Endothelial cell of umbilical vein (primary cell): ENCODE data around the gene PIANP. TPM values are rescaled to one million over a fixed set of nuclear protein-coding genes. Genes with fewer than 3 reads are reported as not detected.

Experiments used
- BruUV-seq: library from RNA; stranded (reverse); fragments of 400-500 nt; replicated peaks from 2 replicates; lab custom pipeline; 2021; lab: Mats Ljungman, UMichigan
- CTCF ChIA-PET: fragments of 300-600, 350-600 bp; sonication (Branson Sonifier 250); formaldehyde crosslinking; loops from one replicate; lab custom pipeline; 2021; ENCODE audit warnings: antibody characterized with exemption, inconsistent platforms; lab: Charles Lee
- POLR2A ChIA-PET: fragments of 300-600, 350-600 bp; sonication (Branson Sonifier 250); formaldehyde crosslinking; loops from one replicate; lab custom pipeline; 2021; ENCODE audit warnings: antibody characterized with exemption, inconsistent platforms; lab: Charles Lee
- DNase-seq: peaks from one replicate; pipeline ENCODE4 v3.0.0-alpha.2; 2011; ENCODE audit warnings: low read depth, low spot score
- FAIRE-seq: peaks from 2 replicates; lab custom pipeline; 2011; peaks lifted over from hg19 to GRCh38; lab: Jason Lieb, UNC
- H2AFZ ChIP-seq: 2 replicates; pipeline ENCODE4 v1.6.0; 2012; ENCODE audit warnings: low read depth, low read length, control low read depth, inconsistent platforms
- H3K27ac ChIP-seq: 2 replicates; pipeline ENCODE4 v1.5.1; 2011; ENCODE audit warnings: low read depth, mild to moderate bottlenecking, control low read depth, low read length, moderate library complexity; ENCODE audit not compliant: insufficient read depth
- H3K27me3 ChIP-seq, 2 experiments: 2 replicates each; pipeline versions ENCODE4 v1.6.0 to v1.6.1; 2011; ENCODE audit warnings: low read length in 2 of 2, mixed read lengths in 1 of 2; ENCODE audit not compliant: control insufficient read depth in 2 of 2, insufficient read depth in 2 of 2
- H3K36me3 ChIP-seq, 2 experiments: 2 replicates in 1 of 2; 3 replicates in 1 of 2; pipeline ENCODE4 v1.5.1; 2011; ENCODE audit warnings: low read length in 2 of 2, mild to moderate bottlenecking in 1 of 2, moderate library complexity in 1 of 2; ENCODE audit not compliant: control insufficient read depth in 2 of 2, insufficient read depth in 2 of 2; ENCODE audit errors: extremely low read depth in 1 of 2
- H3K4me1 ChIP-seq: 3 replicates; pipeline ENCODE4 v1.5.1; 2011; ENCODE audit warnings: mild to moderate bottlenecking, low read length; ENCODE audit not compliant: control insufficient read depth, insufficient read depth; ENCODE audit errors: extremely low read depth
- H3K4me2 ChIP-seq: 2 replicates; pipeline ENCODE4 v1.6.1; 2011; ENCODE audit warnings: low read length, control low read depth, mixed read lengths; ENCODE audit not compliant: insufficient read depth
- H3K4me3 ChIP-seq, 3 experiments: fragments of 200-600 bp in 1 of 3; sonication (generic), shearing (Covaris generic) in 1 of 3; replicated peaks in 1 of 3; 2 replicates each; pipeline ENCODE4 v1.5.1; 2011 to 2016; ENCODE audit warnings: control low read depth in 3 of 3, low read length in 3 of 3, mild to moderate bottlenecking in 2 of 3, inconsistent platforms in 1 of 3, low read depth in 1 of 3, moderate library complexity in 1 of 3; ENCODE audit not compliant: insufficient read depth in 1 of 3
- H3K79me2 ChIP-seq: 2 replicates; pipeline ENCODE4 v1.6.0; 2012; ENCODE audit warnings: low read length, inconsistent platforms; ENCODE audit not compliant: control insufficient read depth, insufficient read depth
- H3K9ac ChIP-seq: replicated peaks from 2 replicates; pipeline ENCODE3; 2011; ENCODE audit warnings: low read length, control low read depth; ENCODE audit not compliant: insufficient read depth; ENCODE audit errors: extremely low read depth
- H3K9me1 ChIP-seq: replicated peaks from 3 replicates; pipeline ENCODE4 v1.6.0; 2011; ENCODE audit warnings: mild to moderate bottlenecking, low read length; ENCODE audit not compliant: control insufficient read depth, insufficient read depth; ENCODE audit errors: extremely low read depth
- H3K9me3 ChIP-seq: replicated peaks from 2 replicates; pipeline ENCODE4 v1.5.1; 2012; ENCODE audit warnings: low read length, inconsistent platforms; ENCODE audit not compliant: control insufficient read depth, insufficient read depth
- H4K20me1 ChIP-seq: replicated peaks from 2 replicates; pipeline ENCODE3; 2011; ENCODE audit warnings: mild to moderate bottlenecking, low read length; ENCODE audit not compliant: control insufficient read depth, insufficient read depth; ENCODE audit errors: extremely low read depth
- CTCF ChIP-seq, 2 donors: IDR thresholded peaks; 1 replicate in 1 of 2; 2 replicates in 1 of 2; pipeline ENCODE4 v1.5.1; 2011; ENCODE audit warnings: low read length in 2 of 2, mild to moderate bottlenecking in 2 of 2, moderate library complexity in 2 of 2, control low read depth in 1 of 2, inconsistent platforms in 1 of 2, low read depth in 1 of 2; ENCODE audit not compliant: insufficient read depth in 1 of 2; ENCODE audit errors: extremely low read depth in 1 of 2
- EZH2 ChIP-seq: IDR thresholded peaks from 2 replicates; pipeline ENCODE4 v1.6.1; 2012; ENCODE audit warnings: borderline replicate concordance, low read depth, mild to moderate bottlenecking, moderate library complexity, low read length, inconsistent platforms; ENCODE audit not compliant: severe bottlenecking
- FOS ChIP-seq: IDR thresholded peaks from 2 replicates; pipeline ENCODE4 v1.6.1; 2011; ENCODE audit warnings: mild to moderate bottlenecking, low read length, moderate library complexity, borderline replicate concordance; ENCODE audit not compliant: insufficient read depth
- GATA2 ChIP-seq: IDR thresholded peaks from 2 replicates; pipeline ENCODE4 v1.7.0; 2011; ENCODE audit warnings: low read depth, mild to moderate bottlenecking, moderate library complexity, mixed read lengths, low read length; ENCODE audit not compliant: insufficient read length, insufficient read depth
- JUN ChIP-seq: IDR thresholded peaks from 2 replicates; pipeline ENCODE4 v1.6.1; 2011; ENCODE audit warnings: borderline replicate concordance, low read depth; ENCODE audit not compliant: insufficient read length, insufficient read depth
- MAX ChIP-seq: IDR thresholded peaks from 2 replicates; pipeline ENCODE4 v1.6.1; 2011; ENCODE audit not compliant: insufficient read depth, insufficient read length
- MYC ChIP-seq: IDR thresholded peaks from one replicate; pipeline ENCODE4 v1.6.1; 2011; ENCODE audit warnings: mild to moderate bottlenecking, low read depth, low read length
- POLR2A ChIP-seq: IDR thresholded peaks from 2 replicates; pipeline ENCODE4 v1.6.1; 2012; ENCODE audit warnings: low read depth, mild to moderate bottlenecking, control low read depth, low read length
- POLR2AphosphoS5 ChIP-seq: IDR thresholded peaks from 2 replicates; pipeline ENCODE4 v1.6.1; 2012; ENCODE audit warnings: low read depth, mild to moderate bottlenecking, control low read depth, low read length, moderate library complexity; ENCODE audit not compliant: insufficient read depth
- dilution Hi-C: fragments of 300-500 bp; cut with MboI; formaldehyde crosslinking; loops from one replicate; pipeline ENCODE4 v1.15.0; 2019; ENCODE audit warnings: low sequenced_read_pairs; ENCODE audit not compliant: extremely low pct_ligation_motif_present
- intact Hi-C: fragments of 100-400 bp; cut with micrococcal nuclease; formaldehyde crosslinking; loops from one replicate; pipeline ENCODE4 v1.10.0; 2022
- polyA plus RNA-seq, 4 experiments: library from polyadenylated mRNA; depleted of rRNA in 3 of 4; stranded (reverse) in 3 of 4; unstranded in 1 of 4; fragments of >200 nt; gene quantifications; 2 replicates each; pipeline versions ENCODE4 v1.2.1 to v1.2.3, GENCODE V29; 2011 to 2012; ENCODE audit warnings: missing spikeins in 1 of 4
- total RNA-seq: library from RNA; stranded (reverse); gene quantifications from 2 replicates; pipeline ENCODE4 v1.2.3, GENCODE V29; 2021

Gene PIANP
- total and polyA plus RNA-seq, 2 donors (not counting 3 experiments of a cell fraction or from before 2014, with no cell fraction given), result 0.10 to 0.55 TPM

- no peak for TF ChIP-seq POLR2AphosphoS5
- TF ChIP-seq CTCF (IDR thresholded peaks at IDR 0.05; ENCODE audit: extremely low read depth in 1 of 2, insufficient read depth in 1 of 2, low read depth in 1 of 2, low read length in 2 of 2), result no peak
- no peak for TF ChIP-seq MAX
- TF ChIP-seq EZH2, result no peak
- TF ChIP-seq POLR2A, result no peak
- TF ChIP-seq GATA2, result no peak
- TF ChIP-seq JUN, result no peak
- no peak for TF ChIP-seq MYC
- no peak for TF ChIP-seq FOS
- CTCF ChIA-PET, result interaction anchor here (0.7 to 1.8 kb wide), 5 partner anchors 33 to 257 kb away, joined by 3 to 12 read pairs (median 3); partner anchors contain the start of genes PTMS and ZNF384
- no peaks in the 10 kb centered on the region for H4K20me1 ChIP-seq
- no peaks in the 10 kb centered on the region for H3K36me3 ChIP-seq
- POLR2A ChIA-PET, result no interaction called here
- H3K27ac ChIP-seq, result no peak overlapping the region
- H3K27me3 ChIP-seq, result no peaks in the 10 kb centered on the region
- H3K4me2 ChIP-seq, result peak overlapping the region; percentile 70
- DNase-seq, result no peak
- intact Hi-C loops (loop anchor here (1.0 kb wide), 1 partner anchor 106 kb away; no protein-coding TSS in a partner anchor), dilution Hi-C loops (no loop called here)
- H3K9me1 ChIP-seq, result no peaks in the 10 kb centered on the region
- FAIRE-seq, result no peak
- peaks cover 11% of the 10 kb centered on the region for H3K4me1 ChIP-seq
- no peak overlapping the region for H3K9ac ChIP-seq
- no peaks in the 10 kb centered on the region for H3K9me3 ChIP-seq
- no peak overlapping the region for H2AFZ ChIP-seq
- H3K79me2 ChIP-seq, result peaks cover 2% of the 10 kb centered on the region
- peak overlapping the region in 1 of 3 experiments; percentile 45 for H3K4me3 ChIP-seq
- BruUV-seq, result no TSS peak
These were observed 22.2 kb upstream of the PIANP start for GRCh38 chr12:6722863-6723262.
